ENCODE data around the gene KRTAP10-11.
"Not testable (repeated sequence)": the region's sequence is repeated elsewhere in the genome, so short reads cannot be mapped to it uniquely, and the experiment has no call there.

KRTAP10-11 gene

GRCh38 chr21:44653656-44654575 is 7.7 kb downstream of the KRTAP10-11 start:
- DNase-seq (ENCODE audit: insufficient read length, low spot score), result no peak
- no peak for FAIRE-seq
- TF ChIP-seq CTCF (IDR thresholded peaks at IDR 0.05; ENCODE audit: insufficient read depth, missing control alignments), result no peak

GRCh38 chr21:44654576-44655175 is 8.5 kb downstream of the KRTAP10-11 start, which contains the start of gene KRTAP12-4:
Gene KRTAP12-4, minus strand, starts transcription at chr21:44654659. Its CDS starts 45 bp downstream, at chr21:44654614.
- no peak for FAIRE-seq
- TF ChIP-seq CTCF (IDR thresholded peaks at IDR 0.05; ENCODE audit: insufficient read depth, missing control alignments), result no peak
- DNase-seq (ENCODE audit: insufficient read length, low spot score), result no peak

- FAIRE-seq, result no peak
- TF ChIP-seq CTCF (IDR thresholded peaks at IDR 0.05; ENCODE audit: insufficient read depth, missing control alignments), result no peak
Measured at GRCh38 chr21:44656868-44657267, 10.7 kb downstream of the KRTAP10-11 start.

GRCh38 chr21:44657635-44658540 is 11.7 kb downstream of the KRTAP10-11 start, which contains the start of gene KRTAP12-3:
Gene KRTAP12-3, plus strand, starts transcription at chr21:44657932. Its CDS starts 48 bp downstream, at chr21:44657980.
- no peak for FAIRE-seq
- no peak for TF ChIP-seq CTCF (IDR thresholded peaks at IDR 0.05; ENCODE audit: insufficient read depth, missing control alignments)
- no peak for DNase-seq (ENCODE audit: insufficient read length, low spot score)

More at GRCh38 chr21:44656868-44657267, 10.7 kb downstream of the KRTAP10-11 start:
- no peak for DNase-seq (ENCODE audit: insufficient read length, low spot score)

GRCh38 chr21:44658541-44658910 is 12.3 kb downstream of the KRTAP10-11 start:
- no peak for TF ChIP-seq CTCF (IDR thresholded peaks at IDR 0.05; ENCODE audit: insufficient read depth, missing control alignments)
- FAIRE-seq, result no peak

GRCh38 chr21:44658913-44659595 is 12.8 kb downstream of the KRTAP10-11 start:
- no peak for TF ChIP-seq CTCF (IDR thresholded peaks at IDR 0.05; ENCODE audit: insufficient read depth, missing control alignments)
- DNase-seq (ENCODE audit: insufficient read length, low spot score) (no peak), FAIRE-seq (no peak)

More at GRCh38 chr21:44658541-44658910, 12.3 kb downstream of the KRTAP10-11 start:
- no peak for DNase-seq (ENCODE audit: insufficient read length, low spot score)

- DNase-seq (ENCODE audit: insufficient read length, low spot score); FAIRE-seq: not testable (repeated sequence)
Measured at GRCh38 chr21:44661567-44661966, 15.4 kb downstream of the KRTAP10-11 start.

Measured in D721Med (cell line).